ENCODE data around the gene LZTR1.
"Not testable (repeated sequence)": the region's sequence is repeated elsewhere in the genome, so short reads cannot be mapped to it uniquely, and the experiment has no call there.

Gene LZTR1

DNA sequence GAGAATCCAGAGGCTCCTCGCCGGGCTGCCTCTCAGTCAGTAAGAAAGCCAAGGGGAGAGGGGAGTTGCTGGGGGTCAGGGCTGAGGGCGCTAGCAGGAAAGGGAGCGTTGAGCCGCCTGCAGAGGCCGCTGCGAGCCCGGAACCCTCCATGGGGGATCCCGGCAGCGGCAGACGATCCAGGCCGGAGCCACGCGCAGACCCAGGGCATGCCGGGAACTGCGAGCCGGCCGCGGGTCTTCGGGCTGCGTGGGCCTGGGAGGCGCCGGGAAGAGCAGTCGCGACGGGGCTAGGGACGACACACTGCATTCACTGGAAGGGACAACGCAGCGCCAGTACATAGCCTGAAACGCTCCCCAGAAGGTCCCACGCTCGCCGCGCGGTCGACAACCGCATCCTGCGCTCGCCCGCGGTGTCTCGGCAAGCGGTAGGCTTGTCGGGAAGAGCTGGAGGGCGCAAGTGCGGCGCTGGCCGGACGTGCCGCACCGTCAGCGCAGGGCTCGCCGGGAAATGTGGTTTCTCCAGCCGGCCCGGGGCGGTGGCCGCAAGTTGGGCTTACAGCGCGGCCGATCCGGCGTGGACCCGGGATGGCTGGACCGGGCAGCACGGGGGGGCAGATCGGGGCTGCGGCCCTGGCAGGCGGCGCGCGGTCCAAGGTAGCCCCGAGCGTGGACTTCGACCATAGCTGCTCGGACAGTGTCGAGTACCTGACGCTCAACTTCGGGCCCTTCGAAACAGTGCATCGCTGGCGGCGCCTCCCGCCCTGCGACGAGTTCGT lies at the start of gene LZTR1:
TSS of gene LZTR1 (plus strand) at position 511 of the 776 bp plus-strand sequence. CDS start at position 586, 75 bp downstream.
- DNase-seq (ENCODE audit: low read depth): no peak

DNA sequence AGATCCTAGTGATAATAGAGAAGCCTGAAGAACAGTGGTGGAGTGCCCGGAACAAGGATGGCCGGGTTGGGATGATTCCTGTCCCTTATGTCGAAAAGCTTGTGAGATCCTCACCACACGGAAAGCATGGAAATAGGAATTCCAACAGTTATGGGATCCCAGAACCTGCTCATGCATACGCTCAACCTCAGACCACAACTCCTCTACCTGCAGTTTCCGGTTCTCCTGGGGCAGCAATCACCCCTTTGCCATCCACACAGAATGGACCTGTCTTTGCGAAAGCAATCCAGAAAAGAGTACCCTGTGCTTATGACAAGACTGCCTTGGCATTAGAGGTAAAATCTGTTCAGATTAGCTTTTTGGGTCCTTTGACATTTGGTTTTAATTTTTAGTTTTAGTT lies 48.2 kb upstream of the LZTR1 start:
- no peak for DNase-seq (ENCODE audit: low read depth)

DNA sequence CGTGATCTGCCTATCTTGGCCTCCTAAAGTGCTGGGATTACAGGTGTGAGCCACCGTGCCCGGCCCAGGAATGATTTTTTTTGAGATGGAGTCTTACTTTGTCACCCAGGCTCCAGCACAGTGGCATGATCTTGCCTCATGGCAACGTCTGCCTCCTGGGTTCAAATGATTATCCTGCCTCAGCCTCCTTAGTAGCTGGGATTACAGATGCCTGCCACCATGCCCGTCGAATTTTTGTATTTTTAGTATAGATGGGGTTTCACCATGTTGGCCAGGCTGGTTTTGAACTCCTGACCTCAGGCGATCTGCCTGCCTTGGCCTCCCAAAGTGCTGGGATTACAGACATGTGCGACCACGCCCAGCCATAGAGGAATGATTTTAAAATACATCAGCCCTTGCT lies 47.0 kb upstream of the LZTR1 start:
- DNase-seq (ENCODE audit: low read depth): not testable (repeated sequence)

DNA sequence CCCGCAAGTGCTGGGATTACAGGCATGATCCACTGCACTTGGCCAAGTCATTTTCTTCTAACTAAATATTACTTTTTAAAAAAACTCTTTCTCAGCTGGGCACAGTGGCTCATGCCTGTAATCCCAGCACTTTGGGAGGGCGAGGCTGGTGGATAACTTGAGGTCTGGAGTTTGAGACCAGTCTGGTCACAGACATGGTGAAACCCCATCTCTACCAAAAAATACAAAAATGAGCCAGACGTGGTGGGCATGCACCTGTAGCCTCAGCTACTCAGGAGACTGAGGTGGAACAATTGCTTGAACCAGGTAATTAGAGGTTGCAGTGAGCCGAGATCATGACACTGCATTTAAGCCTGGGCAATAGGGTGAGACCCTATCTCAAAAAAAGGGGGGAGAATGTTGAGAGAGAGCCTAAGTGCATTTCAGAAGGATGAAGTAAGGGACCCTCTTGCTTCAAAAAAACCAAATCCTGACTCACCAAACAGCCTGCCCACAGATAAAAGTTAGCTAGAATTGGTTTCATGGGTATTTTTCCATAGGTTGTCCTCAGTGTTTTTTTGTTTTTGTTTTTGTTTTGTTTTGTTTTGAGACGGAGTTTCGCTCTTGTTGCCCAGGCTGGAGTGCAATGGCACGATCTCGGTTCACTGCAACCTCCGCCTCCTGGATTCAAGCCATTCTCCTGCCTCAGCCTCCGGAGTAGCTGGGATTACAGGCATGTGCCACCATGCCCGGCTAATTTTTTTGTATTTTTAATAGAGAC lies 46.1 kb upstream of the LZTR1 start:
- not testable (repeated sequence) for DNase-seq (ENCODE audit: low read depth)

DNA sequence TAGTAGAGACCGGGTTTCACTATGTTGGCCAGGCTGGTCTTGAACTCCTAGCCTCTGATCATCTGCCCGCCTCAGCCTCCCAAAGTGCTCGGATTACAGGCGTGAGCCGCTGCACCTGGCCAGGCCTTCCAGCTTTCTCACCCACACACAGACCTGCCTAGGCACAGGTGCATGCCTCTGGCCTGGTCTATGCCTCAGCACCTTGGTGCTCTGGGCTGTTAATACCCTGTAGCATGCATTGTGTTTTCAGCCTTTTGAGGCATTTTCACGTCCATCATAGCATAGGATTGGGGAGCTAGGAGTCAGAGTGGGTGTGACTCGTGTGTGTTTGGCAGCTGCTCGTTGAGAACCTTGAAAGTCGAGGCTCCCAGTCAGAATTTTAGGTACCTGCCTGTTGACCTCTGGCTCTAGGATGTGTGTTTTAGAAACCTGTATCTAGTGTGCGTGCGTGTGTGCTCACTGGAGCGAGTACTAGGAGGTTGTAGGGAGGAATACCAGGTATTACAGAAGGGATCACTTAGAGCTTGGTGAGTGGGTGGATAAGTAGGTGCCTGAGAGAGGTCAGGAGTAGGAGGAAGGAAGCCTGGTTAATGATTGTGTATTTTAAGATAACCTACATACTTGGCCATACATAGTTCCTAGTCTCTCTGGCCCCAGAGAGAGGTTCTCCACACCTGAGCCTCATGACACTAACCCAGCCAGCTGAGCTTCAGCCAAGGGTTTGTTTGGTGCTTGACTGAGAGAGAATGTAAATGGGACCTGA lies 44.9 kb upstream of the LZTR1 start:
- DNase-seq (ENCODE audit: low read depth): no peak

DNA sequence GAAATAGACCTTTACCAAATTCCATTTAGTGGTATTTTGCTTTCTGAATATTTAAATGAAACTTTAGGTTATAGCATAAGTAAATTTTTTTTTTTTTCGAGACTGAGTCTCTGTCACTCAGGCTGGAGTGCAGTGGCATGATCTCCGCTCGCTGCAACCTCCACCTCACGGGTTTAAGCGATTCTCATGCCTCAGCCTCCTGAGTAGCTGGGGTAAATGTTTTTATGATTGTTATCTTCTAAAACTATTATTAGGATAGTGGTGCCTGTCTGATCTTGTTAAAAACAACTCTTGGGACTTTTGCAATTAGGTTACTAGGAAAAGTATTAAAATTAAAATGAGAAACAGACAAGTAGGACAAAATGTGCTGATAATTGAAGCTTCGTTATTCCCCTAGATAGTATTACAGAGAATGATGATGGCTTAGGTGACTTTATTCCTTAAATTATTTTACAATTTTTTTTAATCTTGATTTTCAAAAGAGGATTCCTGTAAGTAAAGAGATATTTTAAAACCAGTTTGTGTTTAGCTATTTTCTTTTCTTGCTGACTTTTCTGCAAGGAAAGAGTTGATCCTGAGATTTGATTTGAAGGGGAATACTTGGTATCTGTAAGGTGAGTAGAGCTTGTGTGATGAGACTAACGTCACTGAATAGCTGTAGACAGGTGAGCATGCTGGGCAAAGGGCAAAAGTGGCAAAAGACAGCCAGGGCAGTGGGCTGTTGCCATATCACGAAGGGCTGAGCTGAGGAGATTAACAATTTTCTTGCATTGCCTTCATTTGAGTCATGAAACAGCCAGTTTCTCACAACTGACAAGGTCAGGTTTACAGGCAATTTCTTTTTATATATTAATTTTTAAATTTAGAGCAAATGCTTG lies 44.1 kb upstream of the LZTR1 start:
- DNase-seq (ENCODE audit: low read depth): no peak

DNA sequence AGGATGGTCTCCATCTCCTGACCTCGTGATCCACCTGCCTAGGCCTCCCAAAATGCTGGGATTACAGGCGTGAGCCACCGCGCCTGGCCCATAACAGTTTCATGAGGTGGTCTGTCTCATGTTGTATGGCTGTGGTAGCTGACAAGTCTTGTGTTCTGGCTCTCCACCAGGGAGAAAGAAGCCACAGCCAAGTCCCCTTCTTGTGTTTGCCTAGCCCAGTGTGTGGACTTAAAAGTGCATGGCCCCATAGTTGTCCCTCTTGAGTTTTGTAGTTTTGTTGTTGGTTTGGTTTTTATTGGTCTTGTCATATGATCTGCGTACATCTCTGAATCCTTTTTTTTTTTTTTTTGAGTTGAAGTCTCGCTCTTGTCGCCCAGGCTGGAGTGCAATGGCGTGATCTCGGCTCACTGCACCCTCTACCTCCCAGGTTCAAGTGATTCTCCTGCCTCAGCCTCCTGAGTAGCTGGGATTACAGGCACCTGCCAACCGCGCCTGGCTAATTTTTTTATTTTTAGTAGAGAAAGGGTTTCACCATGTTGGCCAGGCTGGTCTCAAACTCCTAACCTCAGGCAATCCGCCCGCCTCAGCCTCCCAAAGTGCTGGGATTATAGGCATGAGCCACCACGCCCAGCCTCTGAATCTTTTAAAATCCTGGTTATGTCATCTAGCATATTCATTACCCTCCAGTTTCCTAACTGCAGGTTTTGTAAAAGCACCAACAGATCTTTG lies 42.5 kb upstream of the LZTR1 start:
- DNase-seq (ENCODE audit: low read depth): not testable (repeated sequence)

DNA sequence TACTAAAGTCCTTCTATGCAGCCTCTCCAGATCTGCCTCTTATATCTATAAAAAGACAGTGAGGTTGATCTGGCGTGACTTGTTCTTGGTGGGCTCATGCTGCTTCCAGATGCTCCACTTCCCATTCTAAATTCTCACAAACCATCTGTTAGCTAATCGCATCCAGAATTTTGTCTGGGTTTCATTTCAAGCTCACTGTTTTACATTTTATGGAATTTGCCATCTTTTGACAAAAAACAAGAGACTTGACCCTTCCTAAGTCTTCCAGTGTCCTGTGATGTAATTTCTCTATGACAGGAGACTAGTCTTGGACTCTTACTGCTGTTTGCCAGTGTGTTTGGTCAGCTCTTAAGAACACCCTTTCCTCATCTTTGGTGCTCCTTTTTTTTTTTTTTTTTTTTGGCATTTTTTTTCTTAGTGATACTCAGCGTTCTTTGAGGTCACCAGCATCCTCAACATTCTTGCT lies 41.9 kb upstream of the LZTR1 start:
- DNase-seq (ENCODE audit: low read depth): no peak

DNA sequence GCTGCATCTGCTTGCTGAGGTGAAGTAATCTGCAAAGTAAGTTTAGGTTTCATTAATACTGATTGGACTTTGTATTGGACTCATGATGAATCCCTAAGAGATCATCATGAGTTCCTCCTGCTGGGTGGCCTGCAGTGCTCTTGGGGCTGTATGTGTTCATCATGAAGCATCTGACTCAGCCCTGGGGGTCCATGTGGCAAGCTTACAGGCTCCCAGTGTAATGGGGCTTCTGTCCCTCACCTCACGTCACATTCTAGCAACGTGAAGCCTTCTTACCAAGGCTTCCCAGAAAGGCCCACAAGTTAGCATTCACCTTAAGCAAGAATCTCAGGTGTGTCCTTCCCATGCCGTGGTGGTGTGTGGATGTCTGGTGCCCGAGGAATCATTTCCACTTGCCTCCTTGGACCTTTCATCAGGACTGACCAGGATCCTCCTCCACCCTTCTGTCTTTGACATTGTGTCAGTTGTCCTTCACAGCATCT lies 41.2 kb upstream of the LZTR1 start:
- DNase-seq (ENCODE audit: low read depth): no peak

DNA sequence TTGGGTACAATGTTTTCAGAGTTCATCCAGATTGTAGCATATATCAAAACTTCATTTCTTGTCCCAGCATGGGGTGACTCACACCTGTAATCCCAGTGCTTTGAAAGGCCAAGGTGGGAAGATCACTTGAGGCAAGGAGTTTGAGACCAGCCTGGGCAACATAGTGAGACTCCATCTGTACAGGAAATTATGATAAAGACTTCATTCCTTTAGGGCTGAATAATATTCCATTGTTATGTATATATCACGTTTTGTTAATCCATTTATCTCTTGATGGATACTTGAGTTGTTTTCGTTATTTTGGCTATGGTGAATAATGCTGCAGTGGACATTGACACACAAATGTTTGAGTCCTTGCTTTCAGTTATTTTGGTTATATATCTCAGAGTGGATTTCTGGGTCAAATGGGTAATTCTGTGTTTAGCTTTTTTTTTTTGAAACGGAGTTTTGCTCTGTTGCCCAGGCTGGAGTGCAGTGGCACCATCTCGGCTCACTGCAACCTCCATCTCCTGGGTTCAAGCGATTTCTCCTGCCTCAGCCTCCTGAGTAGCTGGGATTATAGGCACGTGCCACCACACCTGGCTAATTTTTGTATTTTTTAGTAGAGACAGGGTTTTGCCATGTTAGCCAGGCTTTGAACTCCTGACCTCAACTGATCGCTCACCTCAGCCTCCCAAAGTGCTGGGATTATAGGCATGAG lies 39.7 kb upstream of the LZTR1 start:
- not testable (repeated sequence) for DNase-seq (ENCODE audit: low read depth)

DNA sequence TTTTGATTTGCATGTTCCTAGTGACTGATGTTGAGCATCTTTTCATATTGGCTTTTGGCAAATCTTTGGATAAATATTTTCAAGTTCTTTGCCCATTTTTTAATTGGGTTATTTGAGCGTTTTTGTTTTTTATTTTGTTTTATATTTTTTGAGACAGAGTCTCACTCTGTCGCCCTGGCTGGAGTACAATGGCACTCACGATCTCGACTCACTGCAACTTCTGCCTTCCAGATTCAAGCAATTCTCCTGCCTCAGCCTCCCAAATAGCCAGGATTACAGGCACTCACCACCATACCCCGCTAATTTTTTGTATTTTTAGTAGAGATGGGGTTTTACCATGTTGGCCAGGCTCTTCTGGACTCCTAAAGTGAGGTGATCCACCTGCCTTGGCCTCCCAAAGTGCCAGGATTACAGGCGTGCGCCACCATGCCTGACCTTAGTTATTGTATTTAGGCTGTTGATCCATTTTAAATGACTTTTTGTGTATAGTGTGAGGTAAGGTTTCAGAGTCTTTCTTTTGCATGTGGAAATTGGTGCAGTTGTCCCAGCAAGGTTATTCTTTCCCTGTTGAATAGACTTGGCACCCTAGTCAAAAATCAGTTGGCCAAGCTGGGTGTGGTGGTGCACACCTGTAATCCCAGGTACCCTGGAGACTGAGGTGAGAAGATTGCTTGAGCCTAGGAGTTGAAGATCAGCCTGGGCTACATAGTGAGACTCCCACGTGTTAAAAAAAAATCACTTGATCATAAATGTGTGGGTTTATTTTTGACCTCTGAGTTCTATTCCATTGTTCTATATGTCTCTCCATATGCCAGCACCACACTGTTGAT lies 38.8 kb upstream of the LZTR1 start:
- DNase-seq (ENCODE audit: low read depth): no peak

DNA sequence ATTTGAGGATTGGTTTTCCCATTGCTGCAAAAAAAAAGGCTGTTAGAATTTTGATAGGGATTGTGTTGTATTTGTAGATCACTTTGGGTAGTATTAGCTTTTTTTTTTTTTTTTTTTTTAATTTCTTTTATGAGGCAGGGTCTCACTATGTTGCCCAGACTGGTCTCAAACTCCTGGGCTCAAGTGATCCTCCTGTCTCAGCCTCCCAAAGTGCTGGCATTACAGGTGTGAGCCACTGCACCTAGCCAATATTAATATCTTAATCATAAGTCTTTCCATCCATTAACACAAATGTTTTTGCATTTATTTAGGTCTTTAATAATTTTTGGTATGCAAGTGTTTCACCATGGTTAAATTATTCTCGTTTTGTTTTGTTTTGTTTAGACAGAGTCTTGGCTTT lies 38.1 kb upstream of the LZTR1 start:
- no peak for DNase-seq (ENCODE audit: low read depth)

DNA sequence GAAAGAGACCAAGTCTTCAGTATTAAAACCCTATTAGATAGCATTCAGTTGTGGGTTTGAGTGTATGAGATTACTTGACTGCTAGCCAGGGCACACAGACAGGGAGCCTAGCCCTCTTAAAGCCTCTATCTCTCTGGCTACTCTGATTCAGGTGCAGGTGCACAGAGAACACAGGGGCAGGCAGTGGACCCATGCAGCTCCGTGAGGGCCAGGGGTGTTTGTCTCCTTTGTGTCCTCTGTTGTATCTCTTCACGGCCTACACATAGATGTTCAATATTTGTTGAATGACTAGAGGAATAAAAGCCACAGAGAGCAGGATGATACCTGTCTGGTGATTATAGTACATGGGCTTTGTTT lies 36.5 kb upstream of the LZTR1 start:
- DNase-seq (ENCODE audit: low read depth): no peak

DNA sequence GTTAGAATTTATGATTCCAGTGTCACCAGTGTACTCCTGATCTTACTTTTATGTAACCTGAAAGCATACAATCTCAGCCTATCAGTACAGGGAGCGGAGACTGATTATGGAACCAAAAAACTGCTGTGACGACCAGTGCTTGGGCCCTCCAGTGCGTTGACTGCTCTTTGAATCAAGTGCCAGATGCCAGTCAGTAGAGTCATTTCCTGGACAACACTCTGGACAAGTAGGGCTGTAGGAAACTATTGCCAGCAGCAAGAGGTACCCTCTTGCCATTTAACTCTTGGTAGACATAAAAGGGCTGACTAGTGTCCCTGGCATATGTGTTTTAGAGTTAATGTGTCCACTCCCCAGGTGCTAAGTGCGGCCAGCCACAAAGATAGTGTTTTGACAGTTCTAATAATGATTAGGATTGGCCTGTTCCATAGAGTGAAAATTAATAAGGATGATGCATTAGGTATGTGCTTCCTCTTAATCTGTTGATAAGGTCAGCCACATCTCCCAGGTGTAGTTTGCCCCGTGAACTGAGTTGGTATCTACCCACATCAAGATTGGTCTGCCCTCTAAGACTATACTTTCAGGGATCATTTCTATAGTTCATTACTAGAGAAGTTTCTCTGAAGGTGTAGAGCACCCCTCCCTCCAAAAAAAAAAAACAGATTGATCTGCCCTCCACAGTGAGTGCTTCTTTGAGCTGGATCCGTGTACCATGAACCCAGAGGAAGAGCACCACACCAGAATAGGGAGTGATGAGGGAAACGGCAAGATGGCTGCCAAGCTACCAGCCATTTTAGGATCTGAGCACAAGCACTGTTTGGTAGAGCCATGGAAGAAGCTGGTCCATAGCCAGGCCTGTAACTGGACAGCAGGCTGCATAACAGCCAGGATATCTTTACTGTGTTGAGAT lies 35.8 kb upstream of the LZTR1 start:
- DNase-seq (ENCODE audit: low read depth): no peak

DNA sequence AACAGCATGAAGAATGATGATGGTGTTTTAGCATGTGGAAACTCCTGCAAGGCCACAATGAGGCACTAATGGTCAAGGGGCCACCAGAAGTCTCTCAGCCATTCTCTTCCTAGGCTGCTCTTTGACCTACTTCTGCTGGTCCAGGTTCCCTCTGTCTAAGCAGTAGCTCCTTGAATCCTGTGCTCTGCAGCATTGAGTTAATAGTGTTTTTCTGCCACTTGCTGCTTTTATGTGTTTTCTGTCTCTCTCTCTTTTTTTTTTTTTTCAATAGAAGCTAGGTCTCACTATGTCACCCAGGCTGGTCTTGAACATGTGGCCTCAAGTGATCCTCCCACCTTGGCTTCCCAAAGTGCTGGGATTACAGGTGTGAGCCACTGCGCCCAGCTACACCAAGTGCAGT lies 35.1 kb upstream of the LZTR1 start:
- DNase-seq (ENCODE audit: low read depth): no peak

DNA sequence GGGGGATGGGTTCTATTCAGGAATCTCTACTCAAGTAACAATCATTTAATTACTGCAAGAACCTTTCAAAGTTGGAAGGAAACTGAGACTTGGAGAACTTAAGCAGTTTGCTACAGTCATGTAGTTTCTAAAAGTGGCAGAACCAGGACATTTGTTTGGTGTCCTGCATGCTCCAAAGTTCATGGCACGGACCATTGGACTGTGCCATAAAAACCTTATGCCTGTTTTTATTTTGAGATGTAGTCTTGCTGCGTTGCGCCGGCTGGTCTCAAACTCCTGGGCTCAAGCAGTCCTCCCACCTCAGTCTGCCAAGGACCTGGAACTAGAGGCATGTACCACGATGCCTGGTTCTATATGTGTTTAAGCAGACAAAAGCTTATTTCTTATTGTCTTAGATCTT lies 33.6 kb upstream of the LZTR1 start:
- no peak for DNase-seq (ENCODE audit: low read depth)

DNA sequence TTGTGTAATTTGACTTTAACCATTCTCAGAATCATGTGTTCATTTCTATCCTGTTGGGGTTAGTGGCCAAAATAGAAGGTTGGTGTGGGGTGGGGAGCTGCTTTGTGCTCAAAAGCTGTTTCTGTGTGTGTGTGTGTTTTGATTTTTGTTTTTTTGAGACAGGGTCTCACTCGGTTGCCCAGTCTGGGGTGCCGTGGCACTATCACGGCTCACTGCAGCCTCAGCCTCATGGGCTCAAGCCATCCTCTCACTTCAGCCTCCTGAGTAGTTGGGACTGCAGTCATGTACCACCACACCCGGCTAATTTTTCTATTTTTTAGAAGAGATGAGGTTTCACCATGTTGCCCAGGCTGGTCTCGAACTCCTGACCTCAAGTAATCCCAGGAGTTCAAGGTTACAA lies 33.1 kb upstream of the LZTR1 start:
- DNase-seq (ENCODE audit: low read depth): no peak

DNA sequence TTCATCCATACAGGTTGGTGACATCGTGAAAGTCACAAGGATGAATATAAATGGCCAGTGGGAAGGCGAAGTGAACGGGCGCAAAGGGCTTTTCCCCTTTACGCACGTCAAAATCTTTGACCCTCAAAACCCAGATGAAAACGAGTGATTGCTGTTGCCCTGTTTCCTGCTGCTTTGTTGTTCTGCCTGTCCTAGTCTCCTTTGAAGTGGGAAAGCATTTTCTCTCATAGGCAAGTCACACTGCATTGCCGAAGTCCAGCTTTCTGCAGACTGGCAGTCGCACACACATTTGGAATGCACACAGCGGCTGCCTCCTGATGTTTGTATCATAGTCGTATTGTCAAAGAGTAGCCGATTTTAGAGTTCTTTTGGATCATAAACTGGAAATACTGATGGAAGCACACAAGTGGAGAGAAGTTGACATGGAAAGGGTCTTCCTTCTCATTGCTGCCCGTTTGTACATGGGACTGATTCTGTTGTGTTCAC lies 32.4 kb upstream of the LZTR1 start:
- DNase-seq (ENCODE audit: low read depth): no peak
